HG02678 (cell line): Measurements from ENCODE around the gene MARCHF5.
"Not testable (repeated sequence)": the region's sequence is repeated elsewhere in the genome, so short reads cannot be mapped to it uniquely, and the experiment has no call there.

ENCODE experiments used
- ATAC-seq: cut with Tn5 transposase; IDR thresholded peaks from one replicate; pipeline ENCODE4 v1.9.1; 2021; ENCODE audit warnings: mild to moderate bottlenecking, moderate library complexity; ENCODE audit not compliant: unreplicated experiment

The MARCHF5 gene

DNA sequence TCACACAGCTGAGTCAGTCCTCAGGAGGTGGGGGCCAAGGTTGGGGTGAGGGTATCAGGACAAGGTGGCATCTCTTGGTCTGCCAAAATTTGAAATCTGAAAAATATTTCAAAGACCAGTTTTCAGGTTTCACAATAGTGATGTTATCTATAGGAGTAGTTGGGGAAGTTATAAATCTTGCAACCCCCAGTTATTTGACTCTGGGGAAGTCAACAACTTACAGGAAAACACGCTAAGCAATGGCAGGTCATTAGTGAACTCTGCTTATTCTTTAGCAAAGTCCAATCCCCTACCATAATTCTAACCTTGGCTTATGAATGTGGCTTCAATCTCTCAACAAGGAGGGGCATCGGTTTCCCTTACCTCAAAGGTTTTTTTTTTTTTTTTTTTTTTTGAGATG lies 94.9 kb downstream of the MARCHF5 start:
- ATAC-seq, result no peak

DNA sequence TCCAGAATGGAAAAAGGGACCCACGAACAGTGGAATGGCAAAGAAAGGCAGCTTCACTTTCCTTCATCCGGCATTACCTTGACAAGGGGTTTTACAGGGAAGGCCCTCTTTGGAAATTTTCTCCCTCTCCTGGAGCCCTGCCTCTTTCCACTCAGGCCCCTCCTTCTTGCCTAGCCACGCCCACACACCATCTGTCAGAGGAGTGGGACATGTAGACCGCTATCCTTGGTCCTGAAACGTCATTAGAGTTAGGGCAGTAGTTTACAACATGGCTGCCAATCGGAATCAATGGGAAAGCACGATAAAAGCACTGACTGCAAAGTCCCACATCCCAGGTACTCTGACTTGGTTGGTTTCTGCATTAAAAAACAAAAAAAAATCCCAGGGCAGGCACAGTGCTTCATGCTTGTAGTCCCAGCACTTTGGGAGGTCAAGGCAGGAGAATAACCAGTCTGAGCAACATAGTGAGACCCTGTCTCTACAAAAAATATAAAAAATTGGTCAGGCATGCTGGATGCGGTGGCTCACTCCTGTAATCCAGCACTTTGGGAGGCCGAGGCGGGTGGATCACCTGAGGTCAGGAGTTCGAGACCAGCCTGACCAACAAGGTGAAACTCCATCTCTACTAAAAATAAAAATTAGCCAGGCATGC lies 96.4 kb downstream of the MARCHF5 start:
- no peak for ATAC-seq

DNA sequence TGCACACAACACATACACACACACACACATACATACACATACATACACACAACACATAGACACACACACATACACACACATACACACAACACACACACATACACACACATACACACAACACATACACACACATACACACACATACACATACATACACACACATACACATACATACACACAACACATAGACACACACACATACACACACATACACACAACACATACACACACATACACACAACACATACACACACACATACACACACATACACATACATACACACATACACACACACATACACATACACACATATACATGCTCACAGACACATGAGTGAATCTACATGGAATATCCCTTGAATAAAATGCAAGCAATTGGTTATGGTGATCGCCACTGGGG lies 102.2 kb downstream of the MARCHF5 start:
- ATAC-seq, result not testable (repeated sequence)

DNA sequence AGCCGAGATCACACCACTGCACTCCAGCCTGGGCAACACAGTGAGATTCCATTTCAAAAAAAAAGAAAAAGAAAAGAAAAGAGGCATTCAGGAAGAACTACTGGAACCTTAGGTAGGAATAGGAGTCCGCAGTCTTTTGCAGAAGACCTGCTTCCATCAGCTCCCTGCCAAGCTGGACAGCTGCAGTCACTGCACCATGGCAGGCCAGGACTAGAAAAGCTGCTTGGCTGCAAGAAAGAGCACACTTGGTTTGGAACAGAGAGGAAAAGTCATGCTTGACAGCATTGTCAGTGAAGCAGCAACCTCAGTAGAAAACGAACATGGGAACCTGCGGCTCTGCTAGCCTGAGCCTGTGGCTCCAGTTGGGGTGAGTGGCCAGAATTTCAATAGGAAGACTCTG lies 104.3 kb downstream of the MARCHF5 start:
- no peak for ATAC-seq

DNA sequence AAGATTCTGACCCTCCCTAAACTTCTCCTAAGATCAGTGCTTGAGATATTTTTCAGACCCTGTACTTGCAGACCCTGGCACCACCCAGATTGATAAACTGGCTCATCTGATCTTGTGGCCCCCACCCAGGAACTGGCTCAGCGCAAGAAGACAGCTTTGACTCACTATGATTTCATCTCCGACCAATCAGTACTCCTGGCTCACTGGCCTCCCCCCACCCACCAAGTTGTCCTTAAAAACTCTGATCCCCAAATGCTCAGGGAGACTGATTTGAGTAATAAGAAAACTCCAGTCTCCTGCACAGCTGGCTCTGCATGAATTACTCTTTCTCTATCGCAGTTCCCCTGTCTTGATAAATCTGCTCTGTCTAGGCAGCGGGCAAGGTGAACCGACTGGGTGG lies 111.3 kb downstream of the MARCHF5 start:
- ATAC-seq, result not testable (repeated sequence)
